Measurements from ENCODE around the gene TLR7. TPM values are rescaled to one million over a fixed set of nuclear protein-coding genes. Genes with fewer than 3 reads are reported as not detected.

The TLR7 gene
- total RNA-seq, 1 donor from 2014 or later, result not detected

GRCh38 chrX:12932244-12932643 lies 65.4 kb downstream of the TLR7 start:
- Histone ChIP-seq H3K27me3 (ENCODE audit: control insufficient read depth, insufficient read depth, low read length) (no peaks in the 10 kb centered on the region), H3K36me3 (ENCODE audit: control insufficient read depth, insufficient read depth, low read length) (no peaks in the 10 kb centered on the region), H3K4me3 (ENCODE audit: low read depth, low read length) (no peak overlapping the region)
- TF ChIP-seq, protein P1, sequence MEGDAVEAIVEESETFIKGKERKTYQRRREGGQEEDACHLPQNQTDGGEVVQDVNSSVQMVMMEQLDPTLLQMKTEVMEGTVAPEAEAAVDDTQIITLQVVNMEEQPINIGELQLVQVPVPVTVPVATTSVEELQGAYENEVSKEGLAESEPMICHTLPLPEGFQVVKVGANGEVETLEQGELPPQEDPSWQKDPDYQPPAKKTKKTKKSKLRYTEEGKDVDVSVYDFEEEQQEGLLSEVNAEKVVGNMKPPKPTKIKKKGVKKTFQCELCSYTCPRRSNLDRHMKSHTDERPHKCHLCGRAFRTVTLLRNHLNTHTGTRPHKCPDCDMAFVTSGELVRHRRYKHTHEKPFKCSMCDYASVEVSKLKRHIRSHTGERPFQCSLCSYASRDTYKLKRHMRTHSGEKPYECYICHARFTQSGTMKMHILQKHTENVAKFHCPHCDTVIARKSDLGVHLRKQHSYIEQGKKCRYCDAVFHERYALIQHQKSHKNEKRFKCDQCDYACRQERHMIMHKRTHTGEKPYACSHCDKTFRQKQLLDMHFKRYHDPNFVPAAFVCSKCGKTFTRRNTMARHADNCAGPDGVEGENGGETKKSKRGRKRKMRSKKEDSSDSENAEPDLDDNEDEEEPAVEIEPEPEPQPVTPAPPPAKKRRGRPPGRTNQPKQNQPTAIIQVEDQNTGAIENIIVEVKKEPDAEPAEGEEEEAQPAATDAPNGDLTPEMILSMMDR (IDR thresholded peaks at IDR 0.05; ENCODE audit: insufficient read depth, low read length, severe bottlenecking), result no peak
- DNase-seq (ENCODE audit: low read depth), result no peak
- no peak for FAIRE-seq

- TF ChIP-seq, protein P1 (IDR thresholded peaks at IDR 0.05; ENCODE audit: insufficient read depth, low read length, severe bottlenecking), result no peak
- no peak for FAIRE-seq
Measured at GRCh38 chrX:12934850-12935249, 68.0 kb downstream of the TLR7 start.

DNA sequence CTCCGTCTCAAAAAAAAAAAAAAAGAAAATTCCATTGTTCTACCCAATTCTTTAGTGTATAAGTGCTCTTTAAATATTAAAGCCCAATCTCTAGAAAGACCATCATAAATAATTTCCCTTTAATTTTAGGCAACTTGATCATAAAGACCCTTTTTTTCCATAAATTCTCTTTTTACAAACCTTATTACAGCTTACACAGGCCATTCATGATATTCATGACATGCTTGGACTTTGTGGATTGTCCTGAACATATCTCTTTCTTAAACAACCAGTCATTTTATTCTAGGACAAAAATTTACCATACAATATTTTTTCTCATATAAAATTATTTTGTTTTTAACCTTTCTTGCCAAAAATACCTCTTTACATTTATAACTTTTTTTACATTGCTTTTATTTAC lies 70.1 kb downstream of the TLR7 start:
- DNase-seq (ENCODE audit: low read depth) (no peak), FAIRE-seq (no peak)
- Histone ChIP-seq H3K4me3 (ENCODE audit: low read depth, low read length) (no peak overlapping the region), H3K27me3 (ENCODE audit: control insufficient read depth, insufficient read depth, low read length) (no peaks in the 10 kb centered on the region), H3K36me3 (ENCODE audit: control insufficient read depth, insufficient read depth, low read length) (no peaks in the 10 kb centered on the region)
- TF ChIP-seq, protein P1 (IDR thresholded peaks at IDR 0.05; ENCODE audit: insufficient read depth, low read length, severe bottlenecking), result no peak

More at GRCh38 chrX:12934850-12935249, 68.0 kb downstream of the TLR7 start:
- no peaks in the 10 kb centered on the region for H3K36me3 ChIP-seq (ENCODE audit: control insufficient read depth, insufficient read depth, low read length)
- H3K27me3 ChIP-seq (ENCODE audit: control insufficient read depth, insufficient read depth, low read length), result no peaks in the 10 kb centered on the region
- no peak overlapping the region for H3K4me3 ChIP-seq (ENCODE audit: low read depth, low read length)
- no peak for DNase-seq (ENCODE audit: low read depth)

Other genes starting within 250 kb of the TLR7 start
- gene PRPS2, start 75.7 kb upstream of the TLR7 start, total RNA-seq, result 36.1 and 38.0 TPM in 2 replicates
- gene TLR8, start 39.5 kb downstream of the TLR7 start, total RNA-seq, result not detected in 2 replicates
- gene TMSB4X, start 108.0 kb downstream of the TLR7 start, total RNA-seq, result 3,174 and 3,370 TPM in 2 replicates
- not detected in 2 replicates for gene FAM9C, start 177.5 kb downstream of the TLR7 start, total RNA-seq